A549 treated with ZK216348 at 1 μM for 4 hours (cell line): ENCODE measurements around the gene TBX5. TPM values are rescaled to one million over a fixed set of nuclear protein-coding genes. Genes with fewer than 3 reads are reported as not detected.

ENCODE experiments used
- total RNA-seq: library from RNA; stranded (reverse); fragments of 200-300 nt; extraction: Qiagen RNA extraction; gene quantifications from 5 replicates; pipeline ENCODE4 v1.2.3, GENCODE V29; 2022; ENCODE audit warnings: low read depth

The TBX5 gene
- not detected in 5 replicates for total RNA-seq

GRCh38 chr12:114405519-114406271 lies at the start of gene TBX5:
TBX5 (minus strand) TSS chr12:114406144; CDS start chr12:114403898, 2,246 bp downstream.

